HepG2 (cell line): Measurements from ENCODE around the gene MST1. TPM values are rescaled to one million over a fixed set of nuclear protein-coding genes. Genes with fewer than 3 reads are reported as not detected.

Experiments used
- CREM ChIP-seq, 2 experiments: sonication (generic) in 1 of 2; formaldehyde crosslinking in 1 of 2; IDR thresholded peaks; 2 replicates each; pipeline versions ENCODE4 v1.4.0 to v1.6.1; 2016 to 2020; ENCODE audit warnings: antibody characterized with exemption in 1 of 2, mild to moderate bottlenecking in 1 of 2, missing genetic modification reagents in 1 of 2
- IRX3 ChIP-seq: sonication (generic); formaldehyde crosslinking; IDR thresholded peaks from 2 replicates; pipeline ENCODE4 v1.8.1; 2023; ENCODE audit warnings: mild to moderate bottlenecking, low read depth, missing genetic modification reagents, borderline replicate concordance
- MAZ ChIP-seq, 2 experiments: sonication (generic) in 1 of 2; formaldehyde crosslinking in 1 of 2; IDR thresholded peaks; 2 replicates each; pipeline versions ENCODE4 v1.5.0 to v1.6.1; 2012 to 2020; ENCODE audit warnings: low read depth in 2 of 2, mild to moderate bottlenecking in 2 of 2, borderline replicate concordance in 1 of 2, improper control_type of control experiment in 1 of 2, low read length in 1 of 2, missing genetic modification reagents in 1 of 2, moderate library complexity in 1 of 2
- TAF1 ChIP-seq: sonication (generic); formaldehyde crosslinking; IDR thresholded peaks from 2 replicates; pipeline ENCODE4 v1.4.0; 2020; ENCODE audit warnings: missing genetic modification reagents
- TBP ChIP-seq: sonication (generic); formaldehyde crosslinking; IDR thresholded peaks from 2 replicates; pipeline ENCODE4 v1.5.0; 2020; ENCODE audit warnings: missing genetic modification reagents
- WIZ ChIP-seq: sonication (generic); formaldehyde crosslinking; IDR thresholded peaks from 2 replicates; pipeline ENCODE4 v1.5.1; 2020; ENCODE audit warnings: mild to moderate bottlenecking, missing genetic modification reagents
- ZNF432 ChIP-seq: sonication (generic); formaldehyde crosslinking; IDR thresholded peaks from 2 replicates; pipeline ENCODE4 v1.5.0; 2020; ENCODE audit warnings: missing genetic modification reagents, mild to moderate bottlenecking, borderline replicate concordance
- ZSCAN20 ChIP-seq: sonication (generic); formaldehyde crosslinking; IDR thresholded peaks from 2 replicates; pipeline ENCODE4 v1.4.0; 2020; ENCODE audit warnings: missing genetic modification reagents, mild to moderate bottlenecking, borderline replicate concordance
- polyA plus RNA-seq, 8 experiments: library from polyadenylated mRNA; depleted of rRNA in 3 of 8; stranded (reverse) in 7 of 8; unstranded in 1 of 8; fragments of >200 nt; fragmentation: Illumina TruSeq in 4 of 8; extraction: Trizol in 4 of 8; gene quantifications; 2 replicates each; pipeline versions ENCODE4 v1.2.1 to v1.2.3, GENCODE V29; 2011 to 2016; ENCODE audit warnings: low read depth in 4 of 8, missing spikeins in 1 of 8, mixed read lengths in 1 of 8; ENCODE audit not compliant: insufficient read depth in 1 of 8
- total RNA-seq, 5 experiments: library from RNA; depleted of rRNA; stranded (reverse); fragments of >200 nt; fragmentation: Illumina TruSeq; extraction: Trizol; gene quantifications; 2 replicates each; pipeline ENCODE4 v1.2.3, GENCODE V29; 2016; ENCODE audit warnings: low read depth in 1 of 5
- TF ChIP-seq, protein P1 (sequence below): sonication (generic); formaldehyde crosslinking; IDR thresholded peaks from 2 replicates; pipeline ENCODE4 v1.4.0; 2020; ENCODE audit warnings: mild to moderate bottlenecking, missing genetic modification reagents
- TF ChIP-seq, protein P2 (sequence below): sonication (generic); formaldehyde crosslinking; conservative IDR thresholded peaks from 2 replicates; pipeline ENCODE4 v1.8.0; 2022; ENCODE audit warnings: low read depth, missing genetic modification reagents
- TF ChIP-seq, protein P3 (sequence below): sonication (generic); formaldehyde crosslinking; IDR thresholded peaks from 2 replicates; pipeline ENCODE4 v1.5.0; 2020; ENCODE audit warnings: missing genetic modification reagents

MST1 gene
- total and polyA plus RNA-seq, 2 of the 13 experiments (the other 11 are each of a cell fraction or from before 2014, with no cell fraction given): 189 to 452 TPM

DNA sequence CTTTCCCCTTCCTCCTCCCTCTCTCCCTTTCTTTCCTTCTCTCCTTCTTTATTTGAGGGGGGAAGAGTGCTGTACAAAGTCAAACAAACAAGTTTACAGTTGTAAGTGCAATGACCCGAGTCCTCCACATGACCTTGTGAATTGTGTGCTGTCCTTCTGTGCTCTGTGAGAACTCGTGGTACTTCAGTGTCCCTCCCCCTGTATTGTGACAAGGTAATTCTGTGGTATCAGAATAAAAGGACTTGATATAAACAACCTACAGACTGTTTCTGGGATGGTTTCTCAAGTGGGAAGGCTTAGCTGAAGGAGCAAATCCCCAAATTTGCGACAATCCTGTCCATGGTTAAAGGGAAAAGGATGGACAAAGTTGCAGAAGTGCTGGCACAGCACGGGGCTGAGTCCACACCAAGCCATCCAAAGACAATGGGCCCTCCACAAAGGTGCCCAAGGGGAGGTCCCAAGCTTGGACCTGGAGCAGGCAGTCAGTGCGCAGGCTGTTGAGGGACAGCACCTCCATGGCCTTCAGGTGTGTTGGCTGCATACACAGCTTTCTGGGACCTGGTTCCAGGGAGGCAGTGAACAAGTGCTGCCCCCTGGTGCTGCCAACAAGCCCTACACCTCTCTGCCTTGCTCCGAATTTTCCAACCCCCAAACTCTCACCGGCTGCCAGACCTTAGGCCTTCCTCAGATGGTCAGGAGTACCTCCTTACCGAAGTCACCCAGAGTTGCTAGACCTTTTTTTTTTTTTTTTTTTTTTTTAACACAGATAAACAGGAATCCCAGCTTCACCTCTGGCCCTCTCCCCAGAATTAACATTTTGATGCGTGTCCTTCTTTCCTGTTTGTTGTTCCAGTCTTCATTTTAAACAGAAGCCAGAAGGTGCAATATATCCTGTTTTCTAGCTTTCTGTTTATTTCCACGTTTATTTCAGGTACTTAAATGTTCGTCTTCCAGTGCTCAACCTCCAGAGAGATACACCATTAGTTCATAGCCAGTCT, 17.7 kb downstream of the MST1 start (continued):
- TF ChIP-seq, protein P1, sequence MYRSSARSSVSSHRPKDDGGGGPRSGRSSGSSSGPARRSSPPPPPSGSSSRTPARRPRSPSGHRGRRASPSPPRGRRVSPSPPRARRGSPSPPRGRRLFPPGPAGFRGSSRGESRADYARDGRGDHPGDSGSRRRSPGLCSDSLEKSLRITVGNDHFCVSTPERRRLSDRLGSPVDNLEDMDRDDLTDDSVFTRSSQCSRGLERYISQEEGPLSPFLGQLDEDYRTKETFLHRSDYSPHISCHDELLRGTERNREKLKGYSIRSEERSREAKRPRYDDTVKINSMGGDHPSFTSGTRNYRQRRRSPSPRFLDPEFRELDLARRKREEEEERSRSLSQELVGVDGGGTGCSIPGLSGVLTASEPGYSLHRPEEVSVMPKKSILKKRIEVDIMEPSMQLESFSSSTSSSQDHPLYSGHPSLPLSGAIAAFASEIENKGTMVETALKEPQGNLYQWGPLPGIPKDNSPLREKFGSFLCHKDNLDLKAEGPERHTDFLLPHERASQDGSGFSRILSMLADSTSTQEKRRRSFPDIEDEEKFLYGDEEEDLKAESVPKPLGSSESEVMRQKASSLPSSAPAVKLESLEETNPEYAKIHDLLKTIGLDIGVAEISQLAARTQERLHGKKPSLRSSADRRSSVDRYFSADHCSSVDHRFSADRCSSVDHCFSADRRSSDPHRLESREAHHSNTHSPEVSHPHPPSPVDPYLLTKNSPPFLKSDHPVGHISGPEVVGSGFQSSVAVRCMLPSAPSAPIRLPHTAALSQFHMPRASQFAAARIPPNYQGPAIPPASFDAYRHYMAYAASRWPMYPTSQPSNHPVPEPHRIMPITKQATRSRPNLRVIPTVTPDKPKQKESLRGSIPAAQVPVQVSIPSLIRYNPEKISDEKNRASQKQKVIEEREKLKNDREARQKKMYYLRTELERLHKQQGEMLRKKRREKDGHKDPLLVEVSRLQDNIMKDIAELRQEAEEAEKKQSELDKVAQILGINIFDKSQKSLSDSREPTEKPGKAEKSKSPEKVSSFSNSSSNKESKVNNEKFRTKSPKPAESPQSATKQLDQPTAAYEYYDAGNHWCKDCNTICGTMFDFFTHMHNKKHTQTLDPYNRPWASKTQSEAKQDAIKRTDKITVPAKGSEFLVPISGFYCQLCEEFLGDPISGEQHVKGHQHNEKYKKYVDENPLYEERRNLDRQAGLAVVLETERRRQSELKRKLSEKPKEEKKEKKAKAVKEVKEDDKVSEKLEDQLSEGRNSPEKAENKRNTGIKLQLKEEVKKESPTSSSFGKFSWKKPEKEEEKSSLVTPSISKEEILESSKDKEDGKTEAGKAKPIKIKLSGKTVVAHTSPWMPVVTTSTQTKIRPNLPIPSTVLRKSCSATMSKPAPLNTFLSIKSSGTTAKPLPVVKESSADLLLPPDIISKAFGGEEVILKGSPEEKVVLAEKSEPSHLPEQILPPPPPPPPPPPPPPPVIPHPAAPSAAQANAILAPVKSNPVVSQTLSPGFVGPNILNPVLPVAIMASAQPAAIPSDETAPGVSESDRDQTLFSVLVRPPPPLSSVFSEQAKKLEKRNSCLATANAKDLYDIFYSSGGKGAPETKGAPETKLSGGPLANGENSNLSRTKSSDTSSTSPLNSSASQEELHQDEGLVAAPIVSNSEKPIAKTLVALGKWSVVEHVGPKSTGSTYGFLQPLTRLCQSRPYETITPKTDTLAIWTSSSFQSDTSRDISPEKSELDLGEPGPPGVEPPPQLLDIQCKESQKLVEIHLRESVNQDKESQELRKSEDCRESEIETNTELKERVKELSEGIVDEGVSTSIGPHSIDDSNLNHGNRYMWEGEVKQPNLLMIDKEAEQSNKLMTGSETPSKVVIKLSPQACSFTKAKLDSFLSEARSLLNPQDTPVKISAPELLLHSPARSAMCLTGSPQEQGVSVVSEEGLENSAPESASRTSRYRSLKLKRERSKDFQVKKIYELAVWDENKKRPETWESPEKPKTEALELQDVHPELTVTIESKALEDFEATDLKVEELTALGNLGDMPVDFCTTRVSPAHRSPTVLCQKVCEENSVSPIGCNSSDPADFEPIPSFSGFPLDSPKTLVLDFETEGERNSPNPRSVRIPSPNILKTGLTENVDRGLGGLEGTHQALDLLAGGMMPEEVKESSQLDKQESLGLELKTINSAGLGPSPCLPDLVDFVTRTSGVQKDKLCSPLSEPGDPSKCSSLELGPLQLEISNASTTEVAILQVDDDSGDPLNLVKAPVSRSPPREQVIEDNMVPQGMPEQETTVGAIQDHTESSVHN: no peak
- TF ChIP-seq, protein P2, sequence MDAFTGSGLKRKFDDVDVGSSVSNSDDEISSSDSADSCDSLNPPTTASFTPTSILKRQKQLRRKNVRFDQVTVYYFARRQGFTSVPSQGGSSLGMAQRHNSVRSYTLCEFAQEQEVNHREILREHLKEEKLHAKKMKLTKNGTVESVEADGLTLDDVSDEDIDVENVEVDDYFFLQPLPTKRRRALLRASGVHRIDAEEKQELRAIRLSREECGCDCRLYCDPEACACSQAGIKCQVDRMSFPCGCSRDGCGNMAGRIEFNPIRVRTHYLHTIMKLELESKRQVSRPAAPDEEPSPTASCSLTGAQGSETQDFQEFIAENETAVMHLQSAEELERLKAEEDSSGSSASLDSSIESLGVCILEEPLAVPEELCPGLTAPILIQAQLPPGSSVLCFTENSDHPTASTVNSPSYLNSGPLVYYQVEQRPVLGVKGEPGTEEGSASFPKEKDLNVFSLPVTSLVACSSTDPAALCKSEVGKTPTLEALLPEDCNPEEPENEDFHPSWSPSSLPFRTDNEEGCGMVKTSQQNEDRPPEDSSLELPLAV (CRISPR knock-in tag): no peak
- TF ChIP-seq IRX3: no peak
- TF ChIP-seq TAF1: no peak
- no peak for TF ChIP-seq ZNF432
- 0 out of 2 replicates have a peak, but pooled peaks have one; percentile 18 for TF ChIP-seq MAZ (IDR thresholded peaks at IDR 0.05; ENCODE audit: borderline replicate concordance, low read depth, low read length)
- peak; percentile 76; the same call in 1 of the 2 replicates for TF ChIP-seq MAZ (CRISPR knock-in tag; IDR thresholded peaks at IDR 0.05; ENCODE audit: low read depth)
- no peak for TF ChIP-seq ZSCAN20 (CRISPR knock-in tag)
- TF ChIP-seq, protein P3, sequence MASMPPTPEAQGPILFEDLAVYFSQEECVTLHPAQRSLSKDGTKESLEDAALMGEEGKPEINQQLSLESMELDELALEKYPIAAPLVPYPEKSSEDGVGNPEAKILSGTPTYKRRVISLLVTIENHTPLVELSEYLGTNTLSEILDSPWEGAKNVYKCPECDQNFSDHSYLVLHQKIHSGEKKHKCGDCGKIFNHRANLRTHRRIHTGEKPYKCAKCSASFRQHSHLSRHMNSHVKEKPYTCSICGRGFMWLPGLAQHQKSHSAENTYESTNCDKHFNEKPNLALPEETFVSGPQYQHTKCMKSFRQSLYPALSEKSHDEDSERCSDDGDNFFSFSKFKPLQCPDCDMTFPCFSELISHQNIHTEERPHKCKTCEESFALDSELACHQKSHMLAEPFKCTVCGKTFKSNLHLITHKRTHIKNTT (CRISPR knock-in tag): no peak
- TF ChIP-seq CREM (IDR thresholded peaks at IDR 0.05): peak; percentile 34; the same call in 1 of the 2 replicates
- no peak for TF ChIP-seq CREM (CRISPR knock-in tag; IDR thresholded peaks at IDR 0.05)
- no peak for TF ChIP-seq TBP (CRISPR knock-in tag)
- no peak for TF ChIP-seq WIZ (CRISPR knock-in tag)
